CD4-positive, alpha-beta memory T cell (primary cell): ENCODE measurements around the gene CLCN5. TPM values are rescaled to one million over a fixed set of nuclear protein-coding genes. Genes with fewer than 3 reads are reported as not detected.
"Not testable (repeated sequence)": the region's sequence is repeated elsewhere in the genome, so short reads cannot be mapped to it uniquely, and the experiment has no call there.

Experiments used
- CTCF ChIA-PET: fragments of 350-600 bp; sonication (Branson Sonifier 250); formaldehyde crosslinking; loops from one replicate; lab custom pipeline; 2021; ENCODE audit warnings: inconsistent platforms; ENCODE audit not compliant: partially characterized antibody; lab: Charles Lee
- POLR2A ChIA-PET: fragments of 350-600 bp; sonication (Branson Sonifier 250); formaldehyde crosslinking; loops from one replicate; lab custom pipeline; 2021; ENCODE audit not compliant: partially characterized antibody; lab: Charles Lee
- DNase-seq, 5 donors: peaks; one replicate each; pipeline versions ENCODE4 v3.0.0 to v3.0.0-alpha.2; 2020 to 2022; ENCODE audit warnings: mixed read lengths in 1 of 5
- H3K27ac ChIP-seq: one replicate; pipeline ENCODE4 v1.7.0; 2013; ENCODE audit warnings: low read depth, low read length
- H3K27me3 ChIP-seq: 2 replicates; pipeline ENCODE4 v1.7.0; 2013; ENCODE audit warnings: mild to moderate bottlenecking, low read length, moderate library complexity; ENCODE audit not compliant: insufficient read depth
- H3K36me3 ChIP-seq: 2 replicates; pipeline ENCODE4 v1.7.0; 2013; ENCODE audit warnings: mild to moderate bottlenecking, low read length, moderate library complexity; ENCODE audit not compliant: insufficient read depth
- H3K4me1 ChIP-seq: 2 replicates; pipeline ENCODE4 v1.7.0; 2013; ENCODE audit warnings: mild to moderate bottlenecking, low read length, moderate library complexity; ENCODE audit not compliant: insufficient read depth
- H3K4me3 ChIP-seq, 2 donors: one replicate each; pipeline ENCODE4 v1.7.0; 2013; ENCODE audit warnings: low read length in 2 of 2, mild to moderate bottlenecking in 1 of 2
- H3K9me3 ChIP-seq, 2 donors: one replicate each; pipeline ENCODE4 v1.7.0; 2013; ENCODE audit warnings: low read length in 2 of 2, control low read depth in 1 of 2; ENCODE audit not compliant: control insufficient read depth in 1 of 2
- H3K27ac Mint-ChIP-seq, 7 donors: one replicate each; pipeline ENCODE4 v1.8.0; 2020 to 2021; ENCODE audit warnings: mixed read lengths in 7 of 7, mild to moderate bottlenecking in 6 of 7, inconsistent platforms in 3 of 7, moderate library complexity in 3 of 7
- H3K27me3 Mint-ChIP-seq, 2 donors: one replicate each; pipeline ENCODE4 v1.8.0; 2020 to 2021; ENCODE audit warnings: mixed read lengths in 2 of 2
- H3K36me3 Mint-ChIP-seq, 2 donors: one replicate each; pipeline ENCODE4 v1.8.0; 2020 to 2021; ENCODE audit warnings: mixed read lengths in 2 of 2, inconsistent platforms in 1 of 2, mild to moderate bottlenecking in 1 of 2
- H3K4me1 Mint-ChIP-seq, 4 donors: one replicate each; pipeline ENCODE4 v1.8.0; 2020 to 2021; ENCODE audit warnings: mixed read lengths in 4 of 4, mild to moderate bottlenecking in 1 of 4
- H3K4me3 Mint-ChIP-seq, 8 donors: one replicate each; pipeline ENCODE4 v1.8.0; 2020 to 2021; ENCODE audit warnings: mixed read lengths in 8 of 8, mild to moderate bottlenecking in 7 of 8, moderate library complexity in 6 of 8, inconsistent platforms in 3 of 8
- H3K9me3 Mint-ChIP-seq, 8 donors: one replicate each; pipeline ENCODE4 v1.8.0; 2020 to 2021; ENCODE audit warnings: mixed read lengths in 8 of 8, mild to moderate bottlenecking in 5 of 8, inconsistent platforms in 3 of 8, moderate library complexity in 1 of 8
- intact Hi-C: fragments of 100-400 bp; cut with micrococcal nuclease; formaldehyde crosslinking; loops from one replicate; pipeline ENCODE4 v1.15.1; 2023
- polyA plus RNA-seq, 2 donors: library from polyadenylated mRNA; unstranded; fragments of 300-500 nt; fragmentation: Illumina TruSeq; gene quantifications; one replicate each; pipeline ENCODE4 v1.2.3, GENCODE V29; 2021
- total RNA-seq, 2 experiments: library from RNA; stranded (reverse); gene quantifications; one replicate each; pipeline ENCODE4 v1.2.3, GENCODE V29; 2021

The CLCN5 gene
- total and polyA plus RNA-seq, 4 experiments from 2014 or later, result 0.50 to 2.4 (median 1.3) TPM

GRCh38 chrX:50025591-50025990 is 103.2 kb downstream of the CLCN5 start:
- CTCF ChIA-PET, result not testable (repeated sequence)

GRCh38 chrX:50035126-50035525 is 112.7 kb downstream of the CLCN5 start:
- H3K4me1 Mint-ChIP-seq, result no peaks in the 10 kb centered on the region
- ChIA-PET POLR2A (no interaction called here), CTCF (no interaction called here)
- H3K36me3 ChIP-seq, result no peaks in the 10 kb centered on the region
- H3K27me3 Mint-ChIP-seq, result no peaks in the 10 kb centered on the region
- H3K4me1 ChIP-seq, result no peaks in the 10 kb centered on the region
- no peak for DNase-seq
- peaks cover 0 to 4% of the 10 kb centered on the region in 2 donors for H3K36me3 Mint-ChIP-seq
- intact Hi-C loops, result no loop called here
- H3K4me3 ChIP-seq, result no peak overlapping the region
- no peak overlapping the region for H3K27ac ChIP-seq
- H3K4me3 Mint-ChIP-seq, result peak overlapping the region in 1 of 8 donors; percentile 64
- no peak overlapping the region for H3K27ac Mint-ChIP-seq
- H3K9me3 Mint-ChIP-seq, result peaks cover 0 to 4% (median 0%) of the 10 kb centered on the region in 8 donors
- H3K27me3 ChIP-seq, result no peaks in the 10 kb centered on the region
- H3K9me3 ChIP-seq, result no peaks in the 10 kb centered on the region

More at GRCh38 chrX:50025591-50025990, 103.2 kb downstream of the CLCN5 start:
- intact Hi-C loops, DNase-seq, H3K27me3 Mint-ChIP-seq, H3K4me1 Mint-ChIP-seq, H3K4me1 ChIP-seq, H3K27ac Mint-ChIP-seq, POLR2A ChIA-PET, H3K9me3 ChIP-seq, H3K4me3 Mint-ChIP-seq, H3K36me3 ChIP-seq, H3K27me3 ChIP-seq, H3K36me3 Mint-ChIP-seq, H3K4me3 ChIP-seq, H3K27ac ChIP-seq: not testable (repeated sequence)
- H3K9me3 Mint-ChIP-seq, result peaks cover 0 to 25% (median 15%) of the 10 kb centered on the region in 8 donors

- Histone ChIP-seq H3K27me3 (no peaks in the 10 kb centered on the region), H3K27ac (no peak overlapping the region), H3K4me3 (no peak overlapping the region), H3K4me1 (no peaks in the 10 kb centered on the region), H3K9me3 (no peaks in the 10 kb centered on the region), H3K36me3 (no peaks in the 10 kb centered on the region)
- no peak for DNase-seq
- no peak overlapping the region for H3K4me3 Mint-ChIP-seq
- H3K27me3 Mint-ChIP-seq, result no peaks in the 10 kb centered on the region
- H3K4me1 Mint-ChIP-seq, result no peaks in the 10 kb centered on the region
- H3K9me3 Mint-ChIP-seq, result peaks cover 0 to 2% (median 0%) of the 10 kb centered on the region in 8 donors
- no peak overlapping the region for H3K27ac Mint-ChIP-seq
- CTCF ChIA-PET, result interaction anchor here (1.1 kb wide), 1 partner anchor 120 kb away, joined by 3 read pairs; no protein-coding TSS in a partner anchor
- H3K36me3 Mint-ChIP-seq, result peaks cover 0 to 4% of the 10 kb centered on the region in 2 donors
- intact Hi-C loops, result no loop called here
- POLR2A ChIA-PET, result no interaction called here
Measured at GRCh38 chrX:50036426-50036825, 114.0 kb downstream of the CLCN5 start.

GRCh38 chrX:50045823-50046222 is 123.4 kb downstream of the CLCN5 start:
- H3K9me3 ChIP-seq, result no peaks in the 10 kb centered on the region
- H3K27ac ChIP-seq, result no peak overlapping the region
- H3K4me3 ChIP-seq, result no peak overlapping the region
- H3K4me1 ChIP-seq, result no peaks in the 10 kb centered on the region
- Mint-ChIP-seq H3K27ac (no peak overlapping the region), H3K9me3 (no peaks in the 10 kb centered on the region), H3K27me3 (no peaks in the 10 kb centered on the region), H3K4me3 (no peak overlapping the region), H3K36me3 (no peaks in the 10 kb centered on the region), H3K4me1 (no peaks in the 10 kb centered on the region)
- CTCF ChIA-PET, result no interaction called here
- H3K36me3 ChIP-seq, result no peaks in the 10 kb centered on the region
- POLR2A ChIA-PET, result no interaction called here
- H3K27me3 ChIP-seq, result no peaks in the 10 kb centered on the region
- DNase-seq, result no peak
- intact Hi-C loops, result no loop called here

- CTCF ChIA-PET, result no interaction called here
Measured at GRCh38 chrX:50049228-50049627, 126.8 kb downstream of the CLCN5 start.

GRCh38 chrX:50054147-50054546 is 131.8 kb downstream of the CLCN5 start:
- Mint-ChIP-seq H3K4me1 (no peaks in the 10 kb centered on the region), H3K9me3 (no peaks in the 10 kb centered on the region), H3K4me3 (no peak overlapping the region), H3K27me3 (no peaks in the 10 kb centered on the region), H3K36me3 (no peaks in the 10 kb centered on the region), H3K27ac (no peak overlapping the region)
- Histone ChIP-seq H3K4me1 (no peaks in the 10 kb centered on the region), H3K27ac (no peak overlapping the region), H3K4me3 (no peak overlapping the region), H3K27me3 (no peaks in the 10 kb centered on the region), H3K9me3 (no peaks in the 10 kb centered on the region), H3K36me3 (no peaks in the 10 kb centered on the region)
- DNase-seq, result no peak
- POLR2A ChIA-PET, result no interaction called here
- CTCF ChIA-PET, result no interaction called here
- intact Hi-C loops, result no loop called here

More at GRCh38 chrX:50049228-50049627, 126.8 kb downstream of the CLCN5 start:
- no peak for DNase-seq
- no peaks in the 10 kb centered on the region for H3K9me3 Mint-ChIP-seq
- intact Hi-C loops, result no loop called here
- H3K9me3 ChIP-seq, result no peaks in the 10 kb centered on the region
- no peaks in the 10 kb centered on the region for H3K27me3 Mint-ChIP-seq
- no peaks in the 10 kb centered on the region for H3K36me3 Mint-ChIP-seq
- POLR2A ChIA-PET, result no interaction called here
- no peaks in the 10 kb centered on the region for H3K27me3 ChIP-seq
- H3K36me3 ChIP-seq, result no peaks in the 10 kb centered on the region
- no peaks in the 10 kb centered on the region for H3K4me1 Mint-ChIP-seq
- H3K4me3 ChIP-seq, result no peak overlapping the region
- H3K27ac Mint-ChIP-seq, result no peak overlapping the region
- H3K4me1 ChIP-seq, result no peaks in the 10 kb centered on the region
- no peak overlapping the region for H3K4me3 Mint-ChIP-seq
- no peak overlapping the region for H3K27ac ChIP-seq

GRCh38 chrX:50066318-50066937 is 144.0 kb downstream of the CLCN5 start:
- Histone ChIP-seq H3K27me3 (no peaks in the 10 kb centered on the region), H3K36me3 (no peaks in the 10 kb centered on the region), H3K27ac (no peak overlapping the region), H3K4me3 (no peak overlapping the region), H3K9me3 (no peaks in the 10 kb centered on the region), H3K4me1 (no peaks in the 10 kb centered on the region)
- DNase-seq, result no peak
- CTCF ChIA-PET, result no interaction called here
- no peak overlapping the region for H3K27ac Mint-ChIP-seq
- intact Hi-C loops, result no loop called here
- H3K9me3 Mint-ChIP-seq, result peaks cover 0 to 2% (median 0%) of the 10 kb centered on the region in 8 donors
- H3K4me1 Mint-ChIP-seq, result no peaks in the 10 kb centered on the region
- peaks cover 0 to 2% of the 10 kb centered on the region in 2 donors for H3K36me3 Mint-ChIP-seq
- POLR2A ChIA-PET, result no interaction called here
- H3K27me3 Mint-ChIP-seq, result no peaks in the 10 kb centered on the region
- no peak overlapping the region for H3K4me3 Mint-ChIP-seq
